ENCODE results near the gene PCNX2.

Gene PCNX2

DNA sequence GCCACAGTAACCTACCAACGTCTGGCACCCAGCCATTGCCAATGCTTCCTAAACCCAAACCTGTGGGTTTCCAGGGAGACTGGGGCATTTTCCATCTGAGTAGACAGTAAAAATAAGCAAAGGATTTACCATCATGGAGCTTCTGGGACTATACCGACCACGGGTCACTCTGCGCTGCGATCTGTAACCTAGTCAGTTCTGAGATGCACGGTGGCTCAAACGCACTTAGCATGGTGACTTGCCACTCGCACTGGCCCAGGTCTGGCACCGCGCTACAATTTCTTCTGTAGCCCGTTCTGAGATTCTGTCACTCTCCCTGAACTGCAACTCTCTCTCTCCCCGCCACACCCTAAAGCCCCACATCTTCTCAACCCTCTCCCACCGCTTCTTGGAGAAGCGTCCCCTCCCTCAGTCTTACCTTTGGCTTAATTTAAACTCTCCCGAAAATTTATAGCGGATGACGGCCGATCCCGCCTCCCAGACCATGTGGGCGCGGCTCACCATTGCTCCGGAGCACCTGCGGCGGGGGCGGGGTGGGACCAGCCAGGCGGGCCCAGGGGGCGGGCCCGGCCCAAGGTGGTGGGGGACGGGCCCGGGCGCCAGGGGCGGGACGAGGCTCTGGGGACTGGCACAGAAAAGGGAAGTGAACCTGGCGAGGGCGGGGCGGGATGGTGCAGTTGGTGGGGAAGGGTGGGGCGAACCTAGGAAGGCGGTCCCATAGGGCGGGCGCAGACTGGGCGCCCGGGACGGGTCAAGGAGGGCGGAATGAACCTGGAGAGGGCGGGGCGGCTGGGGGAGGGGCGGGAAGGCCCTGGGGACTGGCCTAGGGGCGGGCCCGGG lies 31.5 kb upstream of the PCNX2 start (continued):
- TF ChIP-seq ZNF830 (tag by site-specific recombination; IDR thresholded peaks at IDR 0.05; ENCODE audit: low read depth) (no peak), YY1 (tag by site-specific recombination; IDR thresholded peaks at IDR 0.05) (no peak; the same call in 1 of the 2 replicates), ZNF610 (tag by site-specific recombination; IDR thresholded peaks at IDR 0.05; ENCODE audit: borderline replicate concordance) (peak; percentile 76; the same call in 1 of the 2 replicates), PRDM1 (tag by site-specific recombination; IDR thresholded peaks at IDR 0.05) (peak; percentile 97), ZNF146 (tag by site-specific recombination; IDR thresholded peaks at IDR 0.05) (no peak), ZSCAN30 (tag by site-specific recombination; IDR thresholded peaks at IDR 0.05) (no peak), ZNF121 (tag by site-specific recombination; IDR thresholded peaks at IDR 0.05) (no peak), GLI4 (tag by site-specific recombination; IDR thresholded peaks at IDR 0.05) (no peak), ZNF48 (tag by site-specific recombination; IDR thresholded peaks at IDR 0.05) (no peak), EGR2 (tag by site-specific recombination; IDR thresholded peaks at IDR 0.05; ENCODE audit: low read depth) (peak; percentile 85), ZNF133 (tag by site-specific recombination; IDR thresholded peaks at IDR 0.05) (no peak), ZNF707 (tag by site-specific recombination; IDR thresholded peaks at IDR 0.05) (no peak), ZBTB21 (tag by site-specific recombination; IDR thresholded peaks at IDR 0.05) (no peak), ZEB2 (tag by site-specific recombination; IDR thresholded peaks at IDR 0.05) (peak; percentile 86), ZNF416 (tag by site-specific recombination; IDR thresholded peaks at IDR 0.05) (no peak), SP7 (tag by site-specific recombination; IDR thresholded peaks at IDR 0.05) (peak; percentile 95), ZNF169 (tag by site-specific recombination; IDR thresholded peaks at IDR 0.05) (no peak), RBAK (tag by site-specific recombination; IDR thresholded peaks at IDR 0.05) (no peak), ZNF211 (tag by site-specific recombination; IDR thresholded peaks at IDR 0.05; ENCODE audit: low read depth) (no peak), ZNF2 (tag by site-specific recombination; IDR thresholded peaks at IDR 0.05) (peak; percentile 90), ZNF654 (tag by site-specific recombination; IDR thresholded peaks at IDR 0.05; ENCODE audit: low read depth) (no peak), ZNF214 (tag by site-specific recombination; IDR thresholded peaks at IDR 0.05; ENCODE audit: borderline replicate concordance) (no peak), GLI2 (tag by site-specific recombination; IDR thresholded peaks at IDR 0.05; ENCODE audit: borderline replicate concordance, low read depth) (no peak), ZNF548 (tag by site-specific recombination; IDR thresholded peaks at IDR 0.05) (no peak), HOXD13 (CRISPR knock-in tag; IDR thresholded peaks at IDR 0.05; ENCODE audit: borderline replicate concordance) (no peak), ZNF37A (tag by site-specific recombination; IDR thresholded peaks at IDR 0.05) (no peak), ZNF140 (tag by site-specific recombination; IDR thresholded peaks at IDR 0.05) (no peak), ZNF112 (tag by site-specific recombination; IDR thresholded peaks at IDR 0.05) (no peak)
- TF ChIP-seq, protein P1, sequence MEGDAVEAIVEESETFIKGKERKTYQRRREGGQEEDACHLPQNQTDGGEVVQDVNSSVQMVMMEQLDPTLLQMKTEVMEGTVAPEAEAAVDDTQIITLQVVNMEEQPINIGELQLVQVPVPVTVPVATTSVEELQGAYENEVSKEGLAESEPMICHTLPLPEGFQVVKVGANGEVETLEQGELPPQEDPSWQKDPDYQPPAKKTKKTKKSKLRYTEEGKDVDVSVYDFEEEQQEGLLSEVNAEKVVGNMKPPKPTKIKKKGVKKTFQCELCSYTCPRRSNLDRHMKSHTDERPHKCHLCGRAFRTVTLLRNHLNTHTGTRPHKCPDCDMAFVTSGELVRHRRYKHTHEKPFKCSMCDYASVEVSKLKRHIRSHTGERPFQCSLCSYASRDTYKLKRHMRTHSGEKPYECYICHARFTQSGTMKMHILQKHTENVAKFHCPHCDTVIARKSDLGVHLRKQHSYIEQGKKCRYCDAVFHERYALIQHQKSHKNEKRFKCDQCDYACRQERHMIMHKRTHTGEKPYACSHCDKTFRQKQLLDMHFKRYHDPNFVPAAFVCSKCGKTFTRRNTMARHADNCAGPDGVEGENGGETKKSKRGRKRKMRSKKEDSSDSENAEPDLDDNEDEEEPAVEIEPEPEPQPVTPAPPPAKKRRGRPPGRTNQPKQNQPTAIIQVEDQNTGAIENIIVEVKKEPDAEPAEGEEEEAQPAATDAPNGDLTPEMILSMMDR (tag by site-specific recombination; IDR thresholded peaks at IDR 0.05), result 0 out of 2 replicates have a peak, but pooled peaks have one; percentile 15
- TF ChIP-seq, protein P2, sequence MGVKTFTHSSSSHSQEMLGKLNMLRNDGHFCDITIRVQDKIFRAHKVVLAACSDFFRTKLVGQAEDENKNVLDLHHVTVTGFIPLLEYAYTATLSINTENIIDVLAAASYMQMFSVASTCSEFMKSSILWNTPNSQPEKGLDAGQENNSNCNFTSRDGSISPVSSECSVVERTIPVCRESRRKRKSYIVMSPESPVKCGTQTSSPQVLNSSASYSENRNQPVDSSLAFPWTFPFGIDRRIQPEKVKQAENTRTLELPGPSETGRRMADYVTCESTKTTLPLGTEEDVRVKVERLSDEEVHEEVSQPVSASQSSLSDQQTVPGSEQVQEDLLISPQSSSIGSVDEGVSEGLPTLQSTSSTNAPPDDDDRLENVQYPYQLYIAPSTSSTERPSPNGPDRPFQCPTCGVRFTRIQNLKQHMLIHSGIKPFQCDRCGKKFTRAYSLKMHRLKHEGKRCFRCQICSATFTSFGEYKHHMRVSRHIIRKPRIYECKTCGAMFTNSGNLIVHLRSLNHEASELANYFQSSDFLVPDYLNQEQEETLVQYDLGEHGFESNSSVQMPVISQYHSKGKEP (tag by site-specific recombination; IDR thresholded peaks at IDR 0.05), result no peak
- TF ChIP-seq, protein P3, sequence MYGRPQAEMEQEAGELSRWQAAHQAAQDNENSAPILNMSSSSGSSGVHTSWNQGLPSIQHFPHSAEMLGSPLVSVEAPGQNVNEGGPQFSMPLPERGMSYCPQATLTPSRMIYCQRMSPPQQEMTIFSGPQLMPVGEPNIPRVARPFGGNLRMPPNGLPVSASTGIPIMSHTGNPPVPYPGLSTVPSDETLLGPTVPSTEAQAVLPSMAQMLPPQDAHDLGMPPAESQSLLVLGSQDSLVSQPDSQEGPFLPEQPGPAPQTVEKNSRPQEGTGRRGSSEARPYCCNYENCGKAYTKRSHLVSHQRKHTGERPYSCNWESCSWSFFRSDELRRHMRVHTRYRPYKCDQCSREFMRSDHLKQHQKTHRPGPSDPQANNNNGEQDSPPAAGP (tag by site-specific recombination; IDR thresholded peaks at IDR 0.05), result peak; percentile 97
- TF ChIP-seq, protein P4, sequence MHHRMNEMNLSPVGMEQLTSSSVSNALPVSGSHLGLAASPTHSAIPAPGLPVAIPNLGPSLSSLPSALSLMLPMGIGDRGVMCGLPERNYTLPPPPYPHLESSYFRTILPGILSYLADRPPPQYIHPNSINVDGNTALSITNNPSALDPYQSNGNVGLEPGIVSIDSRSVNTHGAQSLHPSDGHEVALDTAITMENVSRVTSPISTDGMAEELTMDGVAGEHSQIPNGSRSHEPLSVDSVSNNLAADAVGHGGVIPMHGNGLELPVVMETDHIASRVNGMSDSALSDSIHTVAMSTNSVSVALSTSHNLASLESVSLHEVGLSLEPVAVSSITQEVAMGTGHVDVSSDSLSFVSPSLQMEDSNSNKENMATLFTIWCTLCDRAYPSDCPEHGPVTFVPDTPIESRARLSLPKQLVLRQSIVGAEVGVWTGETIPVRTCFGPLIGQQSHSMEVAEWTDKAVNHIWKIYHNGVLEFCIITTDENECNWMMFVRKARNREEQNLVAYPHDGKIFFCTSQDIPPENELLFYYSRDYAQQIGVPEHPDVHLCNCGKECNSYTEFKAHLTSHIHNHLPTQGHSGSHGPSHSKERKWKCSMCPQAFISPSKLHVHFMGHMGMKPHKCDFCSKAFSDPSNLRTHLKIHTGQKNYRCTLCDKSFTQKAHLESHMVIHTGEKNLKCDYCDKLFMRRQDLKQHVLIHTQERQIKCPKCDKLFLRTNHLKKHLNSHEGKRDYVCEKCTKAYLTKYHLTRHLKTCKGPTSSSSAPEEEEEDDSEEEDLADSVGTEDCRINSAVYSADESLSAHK (tag by site-specific recombination; IDR thresholded peaks at IDR 0.05), result no peak
- TF ChIP-seq, protein P5, sequence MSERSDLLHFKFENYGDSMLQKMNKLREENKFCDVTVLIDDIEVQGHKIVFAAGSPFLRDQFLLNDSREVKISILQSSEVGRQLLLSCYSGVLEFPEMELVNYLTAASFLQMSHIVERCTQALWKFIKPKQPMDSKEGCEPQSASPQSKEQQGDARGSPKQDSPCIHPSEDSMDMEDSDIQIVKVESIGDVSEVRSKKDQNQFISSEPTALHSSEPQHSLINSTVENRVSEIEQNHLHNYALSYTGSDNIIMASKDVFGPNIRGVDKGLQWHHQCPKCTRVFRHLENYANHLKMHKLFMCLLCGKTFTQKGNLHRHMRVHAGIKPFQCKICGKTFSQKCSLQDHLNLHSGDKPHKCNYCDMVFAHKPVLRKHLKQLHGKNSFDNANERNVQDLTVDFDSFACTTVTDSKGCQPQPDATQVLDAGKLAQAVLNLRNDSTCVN (tag by site-specific recombination; optimal IDR thresholded peaks at IDR 0.05), result peak; percentile 16
